ENCODE data around the gene ZBTB38. TPM values are rescaled to one million over a fixed set of nuclear protein-coding genes. Genes with fewer than 3 reads are reported as not detected.
A peak's percentile ranks its signal among the peaks of the same experiment; 100 is the strongest.

Gene ZBTB38
- total RNA-seq, 1 experiment from 2014 or later, result 17.0 TPM

- H3K27ac ChIP-seq (ENCODE audit: low read length), result peak overlapping the region; percentile 100
- intact Hi-C loops (cut with micrococcal nuclease), result loop anchor here (2.0 to 5.0 kb wide), 2 partner anchors 36 to 54 kb away; no protein-coding TSS in a partner anchor
- no peaks in the 10 kb centered on the region for H4K20me1 ChIP-seq (ENCODE audit: low read length)
- peak overlapping the region; percentile 46 for H3K4me2 ChIP-seq (ENCODE audit: low read length)
- DNase-seq (peak; percentile 73), ATAC-seq (peak; percentile 13)
- no peak overlapping the region; the same call in 1 of the 2 replicates for H3K4me3 ChIP-seq (ENCODE audit: low read length)
- peaks cover 14% of the 10 kb centered on the region for H3F3A ChIP-seq (ENCODE audit: low read length, unreplicated experiment)
- peak overlapping the region; percentile 92 for H3K9ac ChIP-seq (ENCODE audit: low read length)
- no TSS peak for BruUV-seq (replicated peaks)
- ChIA-PET CTCF (interaction anchor here (0.6 to 1.2 kb wide), 2 partner anchors 55 to 86 kb away, joined by 3 to 5 read pairs; no protein-coding TSS in a partner anchor), POLR2A (ENCODE audit: unreplicated experiment) (no interaction called here)
- no peaks in the 10 kb centered on the region for H3K36me3 ChIP-seq (ENCODE audit: low read depth, low read length)
- peaks cover 49% of the 10 kb centered on the region for H3K4me1 ChIP-seq (ENCODE audit: insufficient read depth, low read length)
- no peaks in the 10 kb centered on the region for H3K9me3 ChIP-seq (ENCODE audit: low read length)
- peaks cover 10% of the 10 kb centered on the region for H3K79me2 ChIP-seq (ENCODE audit: low read length)
- no peaks in the 10 kb centered on the region for H3K27me3 ChIP-seq (ENCODE audit: low read length)
- no peaks in the 10 kb centered on the region for H3K9me2 ChIP-seq (replicated peaks; ENCODE audit: low read length)
- 0 out of 2 replicates have a peak, but pooled peaks have one; percentile 7 for TF ChIP-seq CTCF (conservative IDR thresholded peaks at IDR 0.05; ENCODE audit: low read depth, low read length)
- no peak for TF ChIP-seq EZH2 (IDR thresholded peaks at IDR 0.05; ENCODE audit: low read length, unreplicated experiment)
- 0 out of 2 replicates have a peak overlapping the region, but pooled peaks have one; percentile 47 for H2AFZ ChIP-seq (ENCODE audit: low read length)
Observed at GRCh38 chr3:141366285-141367037, 1.8 kb upstream of the ZBTB38 start.

- peaks cover 10% of the 10 kb centered on the region for H3K79me2 ChIP-seq (ENCODE audit: low read length)
- no peaks in the 10 kb centered on the region for H4K20me1 ChIP-seq (ENCODE audit: low read length)
- H3K36me3 ChIP-seq (ENCODE audit: low read depth, low read length), result no peaks in the 10 kb centered on the region
- H2AFZ ChIP-seq (ENCODE audit: low read length), result 0 out of 2 replicates have a peak overlapping the region, but pooled peaks have one; percentile 47
- ChIA-PET POLR2A (ENCODE audit: unreplicated experiment) (no interaction called here), CTCF (interaction anchor here (0.8 kb wide), 1 partner anchor 64 kb away, joined by 4 read pairs; no protein-coding TSS in a partner anchor)
- H3K27me3 ChIP-seq (ENCODE audit: low read length), result no peaks in the 10 kb centered on the region
- H3F3A ChIP-seq (ENCODE audit: low read length, unreplicated experiment), result peaks cover 14% of the 10 kb centered on the region
- no peak overlapping the region for H3K4me3 ChIP-seq (ENCODE audit: low read length)
- intact Hi-C loops (cut with micrococcal nuclease), result loop anchor here (2.0 to 5.0 kb wide), 2 partner anchors 36 to 55 kb away; no protein-coding TSS in a partner anchor
- ATAC-seq, result peak; percentile 37
- H3K27ac ChIP-seq (ENCODE audit: low read length), result peak overlapping the region; percentile 100
- peak overlapping the region; percentile 98 for H3K9ac ChIP-seq (ENCODE audit: low read length)
- TF ChIP-seq EZH2 (IDR thresholded peaks at IDR 0.05; ENCODE audit: low read length, unreplicated experiment), result no peak
- no TSS peak for BruUV-seq (replicated peaks)
- H3K9me3 ChIP-seq (ENCODE audit: low read length), result no peaks in the 10 kb centered on the region
- H3K4me2 ChIP-seq (ENCODE audit: low read length), result peak overlapping the region; percentile 84
- peaks cover 48% of the 10 kb centered on the region for H3K4me1 ChIP-seq (ENCODE audit: insufficient read depth, low read length)
- no peaks in the 10 kb centered on the region for H3K9me2 ChIP-seq (replicated peaks; ENCODE audit: low read length)
- DNase-seq, result peak; percentile 91
Observed at GRCh38 chr3:141367038-141367730, 1.1 kb upstream of the ZBTB38 start.

- CTCF ChIA-PET, result no interaction called here
- Histone ChIP-seq H3K4me1 (ENCODE audit: insufficient read depth, low read length) (peaks cover 48% of the 10 kb centered on the region), H3K4me3 (ENCODE audit: low read length) (peak overlapping the region; percentile 56), H3K36me3 (ENCODE audit: low read depth, low read length) (no peaks in the 10 kb centered on the region), H3K9me3 (ENCODE audit: low read length) (no peaks in the 10 kb centered on the region), H4K20me1 (ENCODE audit: low read length) (no peaks in the 10 kb centered on the region), H3K27ac (ENCODE audit: low read length) (peak overlapping the region; percentile 100), H2AFZ (ENCODE audit: low read length) (peak overlapping the region; percentile 32; the same call in 1 of the 2 replicates), H3K79me2 (ENCODE audit: low read length) (peaks cover 10% of the 10 kb centered on the region), H3K4me2 (ENCODE audit: low read length) (peak overlapping the region; percentile 84), H3K27me3 (ENCODE audit: low read length) (no peaks in the 10 kb centered on the region), H3F3A (ENCODE audit: low read length, unreplicated experiment) (peaks cover 14% of the 10 kb centered on the region), H3K9ac (ENCODE audit: low read length) (peak overlapping the region; percentile 98), H3K9me2 (replicated peaks; ENCODE audit: low read length) (no peaks in the 10 kb centered on the region)
- ATAC-seq (no peak), DNase-seq (peak; percentile 48)
- POLR2A ChIA-PET (ENCODE audit: unreplicated experiment), result interaction anchor here (0.6 to 0.7 kb wide), 2 partner anchors 62 to 94 kb away, joined by 3 to 4 read pairs; no protein-coding TSS in a partner anchor
- intact Hi-C loops (cut with micrococcal nuclease), result loop anchor here (5.0 kb wide), 1 partner anchor 57 kb away; no protein-coding TSS in a partner anchor
- no peak for TF ChIP-seq EZH2phosphoT487 (IDR thresholded peaks at IDR 0.05; ENCODE audit: borderline replicate concordance, low read length)
- TF ChIP-seq CTCF (conservative IDR thresholded peaks at IDR 0.05; ENCODE audit: low read depth, low read length), result no peak
- no peak for TF ChIP-seq EZH2 (IDR thresholded peaks at IDR 0.05; ENCODE audit: low read length, unreplicated experiment)
- BruUV-seq (replicated peaks), result TSS peak; percentile 11
Observed at GRCh38 chr3:141368925-141369794, 856 bp downstream of the ZBTB38 start.
